RWPE2 (cell line): ENCODE measurements around the gene CXXC5.

Experiments used
- ATAC-seq: fragments of 200-7000 bp; cut with Tn5 transposase; 3 replicates; pipeline ENCODE4 v1.9.1; 2021; ENCODE audit warnings: low read depth
- DNase-seq: peaks from one replicate; pipeline ENCODE4 v3.0.0-alpha.2; 2020; ENCODE audit warnings: low spot score
- H3K27ac ChIP-seq: fragments of 450-650 bp; 2 replicates; pipeline ENCODE4 v1.5.1; 2017; ENCODE audit warnings: mild to moderate bottlenecking; ENCODE audit not compliant: poor library complexity, severe bottlenecking
- H3K27me3 ChIP-seq: fragments of 250-450 bp; sonication (Bioruptor Pico); 2 replicates; pipeline ENCODE4 v1.5.1; 2021; ENCODE audit warnings: mild to moderate bottlenecking, moderate library complexity; ENCODE audit not compliant: insufficient read depth, poor library complexity, severe bottlenecking
- H3K36me3 ChIP-seq: fragments of 250-450 bp; sonication (Bioruptor Pico); 2 replicates; pipeline ENCODE4 v1.5.1; 2020; ENCODE audit warnings: low read depth, mild to moderate bottlenecking, moderate library complexity
- H3K4me1 ChIP-seq: fragments of 250-450 bp; sonication (Bioruptor Pico); 2 replicates; pipeline ENCODE4 v1.5.1; 2021; ENCODE audit warnings: mild to moderate bottlenecking, moderate library complexity; ENCODE audit not compliant: insufficient read depth, poor library complexity, severe bottlenecking
- H3K4me3 ChIP-seq: fragments of 250-450 bp; sonication (Bioruptor Pico); 2 replicates; pipeline ENCODE4 v1.5.1; 2021; ENCODE audit warnings: mild to moderate bottlenecking, moderate library complexity; ENCODE audit not compliant: severe bottlenecking
- H3K9me3 ChIP-seq: fragments of 250-450 bp; sonication (Bioruptor Pico); 2 replicates; pipeline ENCODE4 v1.5.1; 2021; ENCODE audit warnings: mild to moderate bottlenecking, moderate library complexity; ENCODE audit not compliant: severe bottlenecking
- CTCF ChIP-seq: fragments of 450-650 bp; IDR thresholded peaks from one replicate; pipeline ENCODE4 v1.5.1; 2017; ENCODE audit warnings: mild to moderate bottlenecking, moderate library complexity; ENCODE audit not compliant: poor library complexity, severe bottlenecking

Gene CXXC5

GRCh38 chr5:139709582-139710318, 61.6 kb downstream of the CXXC5 start:
- Histone ChIP-seq H3K9me3 (no peaks in the 10 kb centered on the region), H3K36me3 (no peaks in the 10 kb centered on the region), H3K4me1 (no peaks in the 10 kb centered on the region), H3K4me3 (no peak overlapping the region), H3K27me3 (peaks cover 20% of the 10 kb centered on the region), H3K27ac (no peak overlapping the region)
- TF ChIP-seq CTCF: no peak
- DNase-seq (no peak), ATAC-seq (no peak)

- Histone ChIP-seq H3K36me3 (no peaks in the 10 kb centered on the region), H3K27me3 (peaks cover 20% of the 10 kb centered on the region), H3K9me3 (no peaks in the 10 kb centered on the region), H3K27ac (no peak overlapping the region), H3K4me1 (no peaks in the 10 kb centered on the region), H3K4me3 (peak overlapping the region; percentile 21)
- ATAC-seq (no peak), DNase-seq (no peak)
- TF ChIP-seq CTCF: no peak
Observed at GRCh38 chr5:139710319-139711066, 62.3 kb downstream of the CXXC5 start.

DNA sequence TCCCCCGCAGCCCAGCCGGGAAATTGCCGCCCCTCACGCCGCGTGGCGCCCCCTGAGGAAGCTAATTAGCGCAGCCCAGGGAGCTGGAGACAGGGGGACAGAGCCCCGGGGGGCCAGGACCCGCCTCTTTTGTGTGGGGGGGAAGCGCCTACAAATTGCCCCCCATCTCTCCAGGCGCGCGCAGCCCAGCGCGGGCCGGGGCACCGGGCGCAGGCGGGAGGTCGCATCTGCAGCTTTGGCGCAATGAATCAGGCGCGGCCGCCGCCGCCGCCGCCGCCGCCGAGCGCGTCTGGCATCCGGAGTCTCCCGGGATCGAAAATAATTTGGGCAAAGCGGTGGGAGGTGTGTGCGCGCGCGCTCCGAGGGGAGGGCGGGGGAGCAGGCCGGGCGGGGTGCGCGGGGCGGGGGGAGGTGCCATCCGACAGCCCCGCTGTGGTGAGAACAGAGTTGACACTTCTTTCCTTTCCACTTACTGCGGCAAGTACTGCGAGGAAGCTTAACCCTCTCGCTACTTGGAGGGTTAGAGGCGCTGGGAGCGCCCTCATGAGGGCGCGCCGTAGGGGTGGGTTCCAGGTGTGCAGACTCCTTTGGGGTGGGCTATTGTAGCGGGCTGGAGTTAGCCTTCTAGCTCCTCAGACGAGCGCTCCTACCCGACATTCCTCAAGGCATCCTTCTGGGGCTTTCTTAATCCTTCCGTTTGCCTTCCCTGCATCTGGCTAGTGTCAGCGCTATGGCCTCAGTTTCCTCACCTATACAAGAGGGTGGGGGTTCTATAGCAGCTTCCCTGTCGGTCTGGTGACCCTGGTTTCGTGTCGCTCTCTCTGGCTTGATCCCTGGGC, 63.1 kb downstream of the CXXC5 start:
- Histone ChIP-seq H3K4me1 (no peaks in the 10 kb centered on the region), H3K27ac (no peak overlapping the region), H3K36me3 (no peaks in the 10 kb centered on the region), H3K27me3 (peaks cover 20% of the 10 kb centered on the region), H3K4me3 (peak overlapping the region; percentile 21), H3K9me3 (no peaks in the 10 kb centered on the region)
- no peak for DNase-seq
- peak; percentile 59 for ATAC-seq
- TF ChIP-seq CTCF: peak; percentile 16

GRCh38 chr5:139711906-139712224, 63.7 kb downstream of the CXXC5 start:
- Histone ChIP-seq H3K27ac (no peak overlapping the region), H3K27me3 (peaks cover 20% of the 10 kb centered on the region), H3K4me3 (no peak overlapping the region), H3K9me3 (no peaks in the 10 kb centered on the region), H3K4me1 (no peaks in the 10 kb centered on the region), H3K36me3 (no peaks in the 10 kb centered on the region)
- no peak for DNase-seq
- no peak for TF ChIP-seq CTCF
- ATAC-seq: no peak
